Loucy (cell line): Measurements from ENCODE around the gene UNC5A.

Source experiments
- H2AFZ ChIP-seq: fragments of 200-600 bp; sonication (generic); 2 replicates; pipeline ENCODE4 v1.6.0; 2016; ENCODE audit warnings: antibody characterized with exemption, mild to moderate bottlenecking, low read length, moderate library complexity
- H3F3A ChIP-seq: fragments of 200-600 bp; 2 replicates; pipeline ENCODE4 v1.6.0; 2016; ENCODE audit warnings: antibody characterized with exemption, low read depth, mild to moderate bottlenecking
- H3K27me3 ChIP-seq: fragments of 200-600 bp; sonication (generic); 2 replicates; pipeline ENCODE4 v1.6.1; 2014; ENCODE audit warnings: low read length, mild to moderate bottlenecking; ENCODE audit not compliant: insufficient read depth, poor library complexity, severe bottlenecking
- H3K36me3 ChIP-seq: fragments of 200-600 bp; sonication (generic); 2 replicates; pipeline ENCODE4 v1.6.1; 2016; ENCODE audit warnings: low read length; ENCODE audit not compliant: insufficient read depth
- H3K4me1 ChIP-seq: fragments of 200-600 bp; sonication (generic); 2 replicates; pipeline ENCODE4 v1.5.1; 2014; ENCODE audit warnings: low read length, mild to moderate bottlenecking; ENCODE audit not compliant: insufficient read depth, poor library complexity, severe bottlenecking
- H3K4me2 ChIP-seq: fragments of 200-600 bp; sonication (generic); 2 replicates; pipeline ENCODE4 v1.6.0; 2014; ENCODE audit warnings: antibody characterized with exemption, low read length, low read depth, mild to moderate bottlenecking; ENCODE audit not compliant: poor library complexity, severe bottlenecking
- H3K4me3 ChIP-seq: fragments of 200-600 bp; sonication (generic); 2 replicates; pipeline ENCODE4 v1.5.1; 2014; ENCODE audit warnings: low read length, mild to moderate bottlenecking, mixed read lengths; ENCODE audit not compliant: poor library complexity, severe bottlenecking
- H3K79me2 ChIP-seq: fragments of 200-600 bp; sonication (generic); 2 replicates; pipeline ENCODE4 v1.6.1; 2014; ENCODE audit warnings: low read length; ENCODE audit not compliant: insufficient read depth
- H3K9ac ChIP-seq: fragments of 200-600 bp; sonication (generic); 2 replicates; pipeline ENCODE4 v1.6.0; 2014; ENCODE audit warnings: mild to moderate bottlenecking, low read depth, low read length, moderate library complexity; ENCODE audit not compliant: poor library complexity, severe bottlenecking
- H3K9me2 ChIP-seq: fragments of 200-600 bp; sonication (generic); replicated peaks from 2 replicates; pipeline ENCODE4 v1.6.1; 2016; ENCODE audit warnings: low read depth, low read length, mixed read lengths
- H3K9me3 ChIP-seq: fragments of 200-600 bp; sonication (generic); 2 replicates; pipeline ENCODE4 v1.6.1; 2014; ENCODE audit warnings: mild to moderate bottlenecking, antibody characterized with exemption, low read length, low read depth; ENCODE audit not compliant: insufficient read depth
- H4K20me1 ChIP-seq: fragments of 200-600 bp; sonication (generic); 2 replicates; pipeline ENCODE4 v1.6.0; 2014; ENCODE audit warnings: antibody characterized with exemption, low read length, mild to moderate bottlenecking; ENCODE audit not compliant: insufficient read depth, poor library complexity, severe bottlenecking
- EZH2phosphoT487 ChIP-seq: fragments of 200-600 bp; IDR thresholded peaks from 2 replicates; pipeline ENCODE4 v1.6.1; 2018; ENCODE audit warnings: antibody characterized with exemption, mild to moderate bottlenecking, moderate library complexity, borderline replicate concordance
- TF ChIP-seq, protein P1 (sequence below): fragments of 200-600 bp; sonication (generic); conservative IDR thresholded peaks from 2 replicates; pipeline ENCODE4 v1.5.1; 2014; ENCODE audit warnings: mild to moderate bottlenecking, antibody characterized with exemption, low read length

UNC5A gene

DNA sequence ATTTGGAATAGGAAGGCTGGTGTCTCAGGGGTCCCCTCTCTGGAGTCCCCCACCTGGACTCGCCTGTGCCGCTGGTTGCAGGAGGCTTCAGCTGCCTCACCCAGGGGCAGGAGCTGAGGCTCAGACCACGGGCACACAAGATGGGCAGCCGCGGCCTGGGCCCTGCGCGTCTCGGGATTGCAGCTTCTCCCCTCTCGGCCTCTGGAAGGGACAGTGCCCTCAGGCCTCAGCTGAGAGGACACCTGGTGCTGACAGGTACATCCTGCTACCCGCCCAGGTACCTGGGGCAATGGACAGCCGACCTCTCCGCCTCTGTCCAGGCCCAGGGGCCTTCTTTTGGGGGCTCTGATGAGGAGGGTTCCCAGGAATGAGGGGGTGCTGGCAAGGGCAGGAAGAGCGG is 38.3 kb downstream of the UNC5A start:
- Histone ChIP-seq H3K4me1 (no peaks in the 10 kb centered on the region), H3K9me3 (no peaks in the 10 kb centered on the region), H3K9ac (no peak overlapping the region), H2AFZ (no peak overlapping the region), H3K36me3 (no peaks in the 10 kb centered on the region), H3K27me3 (no peaks in the 10 kb centered on the region), H3K9me2 (no peaks in the 10 kb centered on the region), H4K20me1 (no peaks in the 10 kb centered on the region), H3F3A (no peaks in the 10 kb centered on the region), H3K79me2 (no peaks in the 10 kb centered on the region), H3K4me3 (no peak overlapping the region), H3K4me2 (no peak overlapping the region)
- TF ChIP-seq EZH2phosphoT487 = no peak
- TF ChIP-seq, protein P1, sequence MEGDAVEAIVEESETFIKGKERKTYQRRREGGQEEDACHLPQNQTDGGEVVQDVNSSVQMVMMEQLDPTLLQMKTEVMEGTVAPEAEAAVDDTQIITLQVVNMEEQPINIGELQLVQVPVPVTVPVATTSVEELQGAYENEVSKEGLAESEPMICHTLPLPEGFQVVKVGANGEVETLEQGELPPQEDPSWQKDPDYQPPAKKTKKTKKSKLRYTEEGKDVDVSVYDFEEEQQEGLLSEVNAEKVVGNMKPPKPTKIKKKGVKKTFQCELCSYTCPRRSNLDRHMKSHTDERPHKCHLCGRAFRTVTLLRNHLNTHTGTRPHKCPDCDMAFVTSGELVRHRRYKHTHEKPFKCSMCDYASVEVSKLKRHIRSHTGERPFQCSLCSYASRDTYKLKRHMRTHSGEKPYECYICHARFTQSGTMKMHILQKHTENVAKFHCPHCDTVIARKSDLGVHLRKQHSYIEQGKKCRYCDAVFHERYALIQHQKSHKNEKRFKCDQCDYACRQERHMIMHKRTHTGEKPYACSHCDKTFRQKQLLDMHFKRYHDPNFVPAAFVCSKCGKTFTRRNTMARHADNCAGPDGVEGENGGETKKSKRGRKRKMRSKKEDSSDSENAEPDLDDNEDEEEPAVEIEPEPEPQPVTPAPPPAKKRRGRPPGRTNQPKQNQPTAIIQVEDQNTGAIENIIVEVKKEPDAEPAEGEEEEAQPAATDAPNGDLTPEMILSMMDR = no peak

DNA sequence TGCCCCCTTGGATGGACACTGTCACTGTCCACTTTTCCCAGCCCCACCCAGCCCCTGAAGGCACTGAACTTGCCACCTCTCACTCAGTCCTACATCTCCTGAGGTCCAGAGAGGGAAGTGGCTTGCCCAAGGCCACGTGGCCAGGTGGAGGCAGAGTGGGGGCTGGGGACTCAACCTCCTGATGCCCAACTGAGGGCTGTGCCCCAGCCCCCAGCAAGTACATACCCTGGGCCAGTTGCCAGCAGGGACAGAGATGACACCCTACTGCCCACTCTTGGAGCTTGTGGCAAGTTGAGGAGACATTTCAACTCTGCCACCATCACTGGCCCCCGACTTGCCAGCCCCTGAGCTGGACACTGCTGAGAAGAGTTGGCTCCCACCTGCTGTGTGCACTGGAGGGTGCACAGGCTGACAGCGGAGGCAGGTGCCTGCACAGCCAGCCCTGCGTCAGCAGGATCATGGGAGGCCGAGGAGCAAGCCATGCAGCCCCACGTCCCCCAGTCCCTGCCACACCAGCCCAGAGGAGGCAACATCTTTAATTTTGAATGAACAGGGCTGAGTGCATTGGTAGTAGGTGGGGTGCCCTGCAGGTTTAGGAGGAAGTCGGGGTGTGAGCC is 39.4 kb downstream of the UNC5A start:
- H3K27me3 ChIP-seq = no peaks in the 10 kb centered on the region
- H3K36me3 ChIP-seq = no peaks in the 10 kb centered on the region
- TF ChIP-seq, protein P1 = no peak
- no peak for TF ChIP-seq EZH2phosphoT487

DNA sequence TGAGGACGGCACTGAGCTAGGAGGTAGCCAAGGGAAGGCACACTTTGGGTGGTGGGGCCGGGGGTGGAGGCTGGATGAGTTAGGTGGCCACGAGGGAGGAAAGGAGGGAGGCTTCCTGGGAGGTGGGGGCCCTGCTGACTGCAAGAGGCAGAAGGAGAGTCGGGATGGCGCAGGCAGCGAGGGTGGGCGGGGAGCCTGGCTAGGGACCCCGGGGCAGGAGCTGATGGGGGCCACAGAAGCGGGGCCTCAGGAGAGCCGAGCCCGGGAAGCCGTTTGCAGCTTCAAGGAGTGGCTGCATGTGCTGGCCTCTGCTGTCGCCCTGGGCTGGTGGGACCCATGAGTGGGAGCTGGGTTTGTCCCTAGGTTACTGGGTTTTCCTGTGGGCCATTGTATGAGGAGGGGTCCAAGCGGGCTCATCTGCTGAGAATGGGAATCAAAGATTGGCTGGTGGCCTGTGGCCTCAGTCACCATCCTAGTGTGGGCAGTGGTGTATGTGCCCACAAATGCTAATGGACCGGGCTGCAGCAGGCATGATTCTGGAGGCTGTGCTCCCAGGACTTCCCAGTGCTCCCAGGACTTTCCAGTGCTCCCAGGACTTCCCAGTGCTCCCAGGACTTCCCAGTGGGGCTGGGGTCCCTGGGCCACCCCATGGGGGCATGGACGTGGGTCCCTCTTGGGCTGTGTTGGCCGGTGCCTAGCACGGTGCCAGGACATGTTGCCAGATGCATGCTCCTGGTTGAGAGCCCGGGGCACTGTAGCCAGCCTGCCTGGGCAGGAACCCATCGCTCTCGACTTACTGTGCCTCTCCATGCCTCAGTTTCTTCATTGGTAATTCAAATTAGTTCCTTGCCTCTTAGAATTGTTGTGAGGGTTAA is 40.2 kb downstream of the UNC5A start:
- no peaks in the 10 kb centered on the region for H3F3A ChIP-seq
- H3K4me3 ChIP-seq = no peak overlapping the region
- no peak overlapping the region for H3K4me2 ChIP-seq
- TF ChIP-seq EZH2phosphoT487 = no peak
- TF ChIP-seq, protein P1 = no peak
- H3K36me3 ChIP-seq = no peaks in the 10 kb centered on the region
- no peak overlapping the region for H2AFZ ChIP-seq
- H3K9ac ChIP-seq = no peak overlapping the region
- H3K79me2 ChIP-seq = no peaks in the 10 kb centered on the region
- H3K9me2 ChIP-seq = no peaks in the 10 kb centered on the region
- H3K27me3 ChIP-seq = no peaks in the 10 kb centered on the region
- H4K20me1 ChIP-seq = no peaks in the 10 kb centered on the region
- no peaks in the 10 kb centered on the region for H3K4me1 ChIP-seq
- no peaks in the 10 kb centered on the region for H3K9me3 ChIP-seq

More for the DNA sequence above, 39.4 kb downstream of the UNC5A start:
- Histone ChIP-seq H3K9me2 (no peaks in the 10 kb centered on the region), H3K79me2 (no peaks in the 10 kb centered on the region), H3K9ac (no peak overlapping the region), H3K4me1 (no peaks in the 10 kb centered on the region), H2AFZ (no peak overlapping the region), H3F3A (no peaks in the 10 kb centered on the region), H3K9me3 (no peaks in the 10 kb centered on the region), H4K20me1 (no peaks in the 10 kb centered on the region), H3K4me2 (no peak overlapping the region), H3K4me3 (no peak overlapping the region)
